GM21717 (cell line): ENCODE results near the gene PNPLA3.

Source experiments
- ATAC-seq: cut with Tn5 transposase; IDR thresholded peaks from one replicate; pipeline ENCODE4 v1.9.1; 2021; ENCODE audit warnings: mild to moderate bottlenecking, moderate library complexity; ENCODE audit not compliant: unreplicated experiment

The PNPLA3 gene, protein sequence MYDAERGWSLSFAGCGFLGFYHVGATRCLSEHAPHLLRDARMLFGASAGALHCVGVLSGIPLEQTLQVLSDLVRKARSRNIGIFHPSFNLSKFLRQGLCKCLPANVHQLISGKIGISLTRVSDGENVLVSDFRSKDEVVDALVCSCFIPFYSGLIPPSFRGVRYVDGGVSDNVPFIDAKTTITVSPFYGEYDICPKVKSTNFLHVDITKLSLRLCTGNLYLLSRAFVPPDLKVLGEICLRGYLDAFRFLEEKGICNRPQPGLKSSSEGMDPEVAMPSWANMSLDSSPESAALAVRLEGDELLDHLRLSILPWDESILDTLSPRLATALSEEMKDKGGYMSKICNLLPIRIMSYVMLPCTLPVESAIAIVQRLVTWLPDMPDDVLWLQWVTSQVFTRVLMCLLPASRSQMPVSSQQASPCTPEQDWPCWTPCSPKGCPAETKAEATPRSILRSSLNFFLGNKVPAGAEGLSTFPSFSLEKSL

DNA sequence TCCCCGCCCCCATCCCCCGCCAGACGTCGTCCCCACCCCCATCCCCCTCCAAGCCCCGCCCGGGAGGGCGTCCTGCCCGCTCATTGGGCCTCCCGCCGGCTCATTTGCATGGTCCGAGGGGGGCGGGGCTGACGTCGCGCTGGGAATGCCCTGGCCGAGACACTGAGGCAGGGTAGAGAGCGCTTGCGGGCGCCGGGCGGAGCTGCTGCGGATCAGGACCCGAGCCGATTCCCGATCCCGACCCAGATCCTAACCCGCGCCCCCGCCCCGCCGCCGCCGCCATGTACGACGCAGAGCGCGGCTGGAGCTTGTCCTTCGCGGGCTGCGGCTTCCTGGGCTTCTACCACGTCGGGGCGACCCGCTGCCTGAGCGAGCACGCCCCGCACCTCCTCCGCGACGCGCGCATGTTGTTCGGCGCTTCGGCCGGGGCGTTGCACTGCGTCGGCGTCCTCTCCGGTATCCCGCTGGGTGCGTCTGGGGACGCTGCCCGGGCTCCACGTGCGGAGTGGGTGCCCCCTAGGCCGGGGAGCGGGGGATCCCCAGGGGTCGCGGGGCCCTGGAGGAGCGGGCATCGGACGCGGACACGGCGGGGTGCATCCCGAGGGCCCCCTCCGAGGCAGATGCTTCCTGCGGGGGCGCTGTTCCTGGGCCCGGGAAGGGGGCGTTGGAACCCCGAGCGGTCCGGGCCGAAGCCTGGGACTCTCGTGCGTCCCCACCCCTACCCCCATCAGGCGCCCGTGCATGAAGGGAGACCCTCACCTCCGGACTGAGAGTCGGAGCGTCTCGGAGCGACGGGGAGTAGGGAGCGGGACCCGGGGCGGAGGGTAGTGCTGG is at the start of gene PNPLA3:
Gene PNPLA3 (plus strand): TSS at position 175 of the 834 bp plus-strand sequence. CDS start 107 bp downstream, at position 282.
- no peak for ATAC-seq

DNA sequence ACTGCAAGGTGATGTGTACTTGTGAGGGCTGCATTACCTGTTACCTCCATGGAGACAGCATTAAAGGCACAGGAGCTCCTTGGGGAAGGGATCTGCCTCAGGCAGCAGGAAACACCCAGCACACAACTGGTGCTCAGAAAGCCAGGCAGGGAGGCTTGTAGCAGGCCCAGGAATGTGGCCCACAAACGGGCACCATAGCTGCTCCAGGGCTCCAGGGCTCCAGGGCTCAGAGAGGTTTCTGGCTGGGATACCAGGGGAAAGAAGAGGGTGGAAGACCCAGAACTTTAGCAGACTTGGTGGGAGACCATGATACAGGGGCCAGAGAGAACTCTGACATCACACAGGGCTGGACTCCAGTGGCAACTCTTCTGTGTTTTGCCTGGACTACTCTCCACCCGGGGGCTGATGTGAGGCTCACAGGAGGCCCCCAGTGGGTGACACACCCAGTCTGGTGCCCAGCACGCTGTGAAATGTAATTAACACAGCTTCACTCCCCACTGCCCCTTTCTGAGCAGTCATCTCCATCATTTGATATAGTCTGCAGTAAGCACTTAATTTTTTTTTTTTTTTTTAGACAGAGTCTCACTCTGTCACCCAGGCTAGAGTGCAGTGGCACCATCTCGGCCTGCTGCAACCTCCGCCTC is 46.6 kb upstream of the PNPLA3 start:
- ATAC-seq: no peak

DNA sequence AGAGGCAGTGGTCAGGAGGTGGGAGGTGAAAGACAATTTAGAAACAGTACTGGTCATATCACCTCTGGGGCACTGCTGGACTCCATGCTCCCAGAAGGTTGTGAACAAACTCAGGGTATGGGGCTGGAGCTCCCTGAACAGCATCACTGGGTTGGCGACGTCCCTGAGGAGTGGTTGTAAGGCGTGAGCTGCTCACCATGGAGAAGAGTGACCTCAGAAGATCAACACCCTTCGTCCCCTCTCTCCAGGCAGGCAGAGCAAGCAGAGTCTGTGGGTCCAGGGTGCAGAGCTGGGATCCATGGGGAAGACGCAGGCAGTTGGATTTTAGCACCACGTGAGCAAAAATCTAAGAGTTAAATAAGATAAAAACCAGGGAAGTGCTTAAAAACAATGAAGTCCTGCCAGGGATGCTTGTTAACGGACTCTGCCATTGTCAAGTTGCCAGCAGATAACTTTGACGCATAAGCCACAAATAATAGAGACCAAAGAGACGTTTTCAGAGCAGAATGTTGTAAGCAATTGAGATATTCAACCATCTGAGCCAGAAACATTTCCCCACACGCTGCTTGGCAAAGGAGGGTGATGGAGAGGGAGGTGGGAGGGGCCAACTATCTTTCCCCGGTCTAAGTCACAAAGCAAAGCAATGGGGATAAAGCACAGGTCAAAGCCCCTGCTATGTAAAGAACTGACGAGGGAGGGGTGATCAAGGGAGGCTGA is 45.4 kb upstream of the PNPLA3 start:
- ATAC-seq: no peak

DNA sequence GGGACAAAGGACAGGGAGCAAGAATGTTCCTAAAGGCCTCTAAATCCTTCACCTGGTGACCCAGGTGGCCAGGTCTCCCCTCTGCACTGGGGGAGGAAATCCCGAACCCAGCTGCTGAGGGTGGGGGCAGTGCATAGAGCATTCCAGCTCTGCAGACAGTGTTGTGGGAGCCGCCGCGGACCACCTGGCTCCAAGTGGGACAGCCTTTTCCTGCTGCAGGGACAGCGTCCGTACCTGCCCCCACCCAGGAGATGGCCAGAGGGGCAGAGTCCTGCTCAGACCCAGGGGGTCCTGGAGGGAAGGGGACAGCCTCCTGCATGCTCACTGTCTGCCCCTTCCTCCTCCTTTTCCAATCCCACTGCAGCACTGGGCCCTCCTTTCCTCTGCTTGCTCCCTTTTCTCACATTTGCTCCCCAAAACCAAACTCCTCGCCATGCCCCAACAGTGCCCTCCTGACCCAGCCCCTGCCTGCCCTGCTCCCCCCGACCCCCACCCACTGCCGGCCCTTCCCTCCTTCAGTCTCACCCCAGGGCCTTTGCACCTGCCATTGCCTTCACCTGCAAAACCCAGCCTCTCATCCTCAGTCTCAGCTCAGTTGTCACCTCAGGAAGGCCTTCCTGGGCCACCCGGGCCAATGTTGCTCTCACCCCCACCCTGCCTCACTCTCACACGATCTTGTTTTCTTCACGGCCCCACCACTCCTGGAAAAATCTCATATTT is 44.6 kb upstream of the PNPLA3 start:
- ATAC-seq: no peak

DNA sequence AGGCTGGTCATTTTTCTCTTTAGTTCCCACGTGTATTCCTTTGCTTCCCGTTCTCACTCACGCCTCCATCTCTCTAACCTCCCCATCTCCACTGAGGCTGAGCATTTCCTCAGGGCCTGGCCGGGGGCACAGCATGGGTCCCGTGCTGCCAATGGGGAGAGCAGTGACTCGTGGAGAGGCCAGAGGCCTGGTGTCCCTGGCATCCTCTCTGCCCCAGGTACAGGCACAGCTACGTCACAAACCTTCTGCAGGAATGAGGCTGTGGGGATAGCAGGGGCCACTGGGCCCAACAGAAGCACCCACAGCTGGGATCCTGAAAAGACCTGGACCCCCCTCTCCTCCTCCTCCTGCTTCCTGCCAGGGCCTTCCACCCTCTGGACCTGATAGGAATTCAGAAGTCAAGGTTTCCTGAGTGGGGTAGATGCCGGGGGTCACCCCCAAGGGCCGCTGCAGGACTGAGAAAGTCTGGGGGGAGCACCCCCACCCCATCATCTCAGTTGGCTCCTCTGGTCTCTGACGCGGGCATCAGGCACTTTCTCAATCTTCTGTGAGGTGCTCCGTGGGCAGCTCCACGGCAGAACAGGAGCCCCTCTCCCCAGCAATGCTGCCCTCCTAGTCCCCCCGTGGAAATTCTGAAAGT is 43.6 kb upstream of the PNPLA3 start:
- no peak for ATAC-seq

DNA sequence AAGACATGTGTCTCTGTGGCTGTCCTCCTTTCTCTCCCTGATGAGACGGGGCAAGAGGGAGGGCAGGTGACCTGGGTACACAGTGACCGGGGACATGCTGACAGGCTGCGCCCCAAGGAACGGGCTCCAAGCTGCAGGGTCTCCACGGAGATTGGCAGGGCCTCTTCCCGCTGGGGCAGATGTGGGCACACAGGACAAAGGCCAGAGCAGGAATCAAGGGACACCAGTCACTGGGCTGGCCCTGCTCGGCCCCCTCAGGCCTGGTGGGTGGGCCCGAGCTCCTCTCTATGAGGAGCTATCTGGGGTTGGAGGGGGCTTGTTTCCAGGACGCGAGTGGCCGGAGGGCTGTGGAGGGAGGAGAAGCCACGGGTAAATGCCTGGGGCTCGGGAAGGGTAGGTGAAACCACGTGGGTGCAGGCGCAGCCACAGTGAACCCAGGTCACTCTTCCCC is 43.0 kb upstream of the PNPLA3 start:
- no peak for ATAC-seq

DNA sequence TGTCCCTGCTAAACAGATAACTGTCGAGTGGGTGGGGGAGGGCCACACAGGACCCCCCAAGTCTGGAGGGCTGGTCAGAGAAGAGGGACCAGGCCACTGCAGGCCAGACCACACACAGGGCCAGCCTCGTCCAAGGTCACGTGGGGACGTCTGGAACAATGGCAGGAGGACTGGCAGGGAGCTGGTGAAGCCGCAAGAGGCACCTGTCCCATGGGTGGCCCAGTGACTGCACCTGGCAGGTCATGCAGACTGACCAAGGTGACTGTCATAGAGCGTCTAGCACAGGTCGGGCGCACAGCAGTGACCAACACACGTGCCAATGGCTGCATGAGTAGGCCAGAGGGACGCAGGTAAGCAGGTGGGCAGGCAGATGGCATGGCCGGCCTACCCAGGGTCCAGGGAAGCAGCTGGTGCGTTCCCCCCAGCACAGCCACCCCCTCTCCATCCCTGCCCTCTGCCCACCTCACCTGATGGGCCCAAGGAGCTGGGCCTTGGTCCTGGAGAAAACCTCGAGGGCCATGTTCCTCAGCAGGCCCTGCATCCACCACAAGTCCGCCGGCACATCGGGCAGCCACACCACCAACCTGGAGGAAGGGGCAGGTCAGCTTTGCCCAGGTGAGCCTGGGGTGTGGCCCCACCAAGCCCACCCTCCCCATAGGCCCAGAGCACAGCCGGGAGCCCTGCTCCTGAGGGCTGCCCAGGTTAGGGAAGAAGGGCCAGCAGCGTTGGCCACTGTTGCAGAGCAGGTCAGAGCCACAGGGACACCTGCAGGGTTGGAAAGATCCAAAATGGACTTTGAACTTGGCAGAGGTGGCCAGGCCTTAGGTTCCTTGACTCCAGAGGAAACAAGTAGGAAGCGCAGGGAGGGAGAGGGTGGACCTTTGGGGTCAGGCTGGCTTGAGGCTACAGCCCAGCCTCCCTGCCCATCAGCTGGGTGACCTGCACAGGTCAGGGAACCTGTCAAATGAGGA is 42.2 kb upstream of the PNPLA3 start:
- no peak for ATAC-seq

DNA sequence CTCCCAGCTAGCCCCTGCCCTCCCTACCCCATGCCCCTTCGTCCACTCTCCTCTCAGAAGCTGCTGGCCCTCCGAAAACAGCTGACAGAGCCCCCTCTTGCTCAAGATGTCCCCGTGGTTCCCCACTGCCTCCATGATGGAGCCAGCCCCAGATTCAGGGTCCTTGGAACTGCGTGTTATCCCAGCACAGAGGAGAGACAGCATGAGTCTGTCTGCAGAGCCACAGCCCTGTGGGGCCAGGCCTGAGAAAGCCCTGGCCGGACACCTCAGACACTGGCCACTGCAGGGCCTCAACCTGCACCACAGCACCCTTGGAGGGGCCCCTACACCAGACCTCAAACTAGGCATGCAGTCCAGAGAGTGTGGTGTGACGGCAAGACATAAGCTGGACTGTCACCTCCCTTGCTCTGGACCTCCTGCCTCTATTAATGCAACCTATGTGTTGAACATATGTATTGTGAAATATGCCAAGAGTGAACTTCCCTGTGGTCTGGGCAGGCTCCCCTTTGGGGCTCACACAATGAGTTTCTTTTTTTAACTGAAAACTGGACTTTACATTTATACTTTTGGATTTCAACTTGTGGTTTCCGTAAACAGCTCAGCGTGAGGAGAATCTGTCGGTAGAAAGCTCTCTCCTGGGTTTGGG is 41.4 kb upstream of the PNPLA3 start:
- ATAC-seq: no peak

DNA sequence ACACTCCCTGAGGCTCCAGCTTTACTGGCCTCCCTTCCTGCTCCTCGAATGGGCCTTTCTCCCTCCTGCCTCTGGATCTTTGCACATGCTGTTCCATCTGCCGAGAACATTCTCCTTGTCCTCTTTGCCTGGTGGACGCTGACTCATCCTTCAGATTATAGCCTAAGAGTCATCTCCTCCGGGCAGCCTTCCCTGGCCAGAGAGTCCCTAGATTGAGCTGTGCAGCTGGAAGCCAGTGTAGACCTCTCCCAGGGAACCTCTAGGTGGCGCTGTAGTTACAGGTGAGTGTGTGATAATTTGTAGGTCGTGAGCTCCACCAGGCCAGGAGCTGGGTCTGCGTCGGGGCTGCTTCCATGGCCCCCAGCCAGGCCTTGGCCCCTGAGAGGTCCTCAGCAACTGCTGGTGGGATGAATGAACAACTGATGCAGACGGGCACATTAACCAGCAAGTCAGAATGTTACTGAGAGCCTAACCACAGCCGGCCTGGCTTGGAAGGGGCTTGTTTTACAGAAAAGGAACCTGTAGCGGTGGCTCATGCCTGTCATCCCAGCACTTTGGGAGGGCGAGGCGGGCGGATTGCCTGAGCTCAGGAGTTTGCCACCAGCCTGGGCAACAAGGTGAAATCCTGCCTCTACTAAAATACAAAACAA is 40.5 kb upstream of the PNPLA3 start:
- ATAC-seq: no peak

DNA sequence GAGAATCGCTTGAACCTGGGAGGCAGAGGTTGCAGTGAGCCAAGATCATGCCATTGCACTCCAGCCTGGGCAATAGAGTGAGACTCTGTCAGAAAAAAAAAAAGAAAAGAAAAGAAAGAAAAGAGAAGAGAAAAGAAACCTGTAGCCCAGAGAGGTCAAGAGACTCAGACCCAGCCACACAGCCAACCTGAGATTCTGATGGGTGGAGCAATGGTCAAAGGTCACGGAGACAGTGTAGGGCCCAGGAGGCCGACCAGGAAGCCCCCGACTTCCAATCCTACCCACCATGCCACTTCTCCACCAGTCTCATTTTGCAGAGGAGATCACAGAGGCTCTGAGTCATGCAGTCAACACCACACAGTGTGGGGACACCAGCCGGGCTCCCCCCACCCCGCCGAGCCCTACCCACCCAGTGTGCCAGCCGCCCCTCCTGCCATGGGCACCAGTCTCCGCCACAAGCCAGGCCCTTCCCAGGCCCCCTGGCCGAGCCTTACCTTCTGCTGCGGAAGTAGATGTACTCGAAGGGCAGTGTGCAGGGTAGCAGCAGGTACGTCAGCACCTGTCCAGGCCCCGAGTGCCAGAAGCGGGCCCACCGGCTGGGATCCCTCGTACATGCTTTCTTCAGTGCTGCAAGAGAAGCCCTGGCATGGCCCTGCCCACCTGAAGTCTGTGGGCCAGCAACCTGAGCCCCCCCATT is 39.7 kb upstream of the PNPLA3 start:
- no peak for ATAC-seq

DNA sequence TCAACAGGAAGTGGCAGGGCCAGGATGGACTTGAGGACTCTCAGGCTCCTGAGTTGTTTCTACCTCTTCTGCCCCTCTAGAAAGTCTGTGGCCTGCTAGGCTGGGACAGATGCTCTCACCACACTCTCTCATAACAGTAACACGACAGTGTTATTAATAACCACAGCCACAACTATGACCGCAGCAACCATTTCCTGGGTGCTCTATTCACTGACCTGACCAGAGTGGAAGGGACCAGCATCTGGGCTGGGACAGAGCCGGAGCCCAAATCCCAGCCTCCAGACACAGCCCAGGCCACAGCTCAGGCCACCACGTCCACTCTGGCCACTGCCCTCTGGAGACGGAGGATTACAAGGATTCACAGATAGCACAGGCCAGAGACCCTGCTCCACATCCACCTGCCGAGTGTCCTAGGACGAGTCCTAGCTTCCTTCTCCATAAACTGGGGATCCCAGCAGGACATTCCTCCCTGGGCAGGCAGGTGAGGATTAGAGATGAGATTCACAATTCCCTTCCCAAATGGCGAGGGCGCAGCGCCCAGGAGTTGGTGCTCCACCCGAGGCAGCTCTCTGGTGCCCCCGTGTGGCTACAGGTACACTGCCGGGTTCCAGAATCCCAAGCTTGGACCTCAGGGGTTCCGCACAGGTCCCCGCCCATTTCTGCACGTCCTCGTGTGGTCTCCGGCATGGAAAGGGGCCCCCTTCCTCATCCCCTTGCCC is 38.8 kb upstream of the PNPLA3 start:
- no peak for ATAC-seq

DNA sequence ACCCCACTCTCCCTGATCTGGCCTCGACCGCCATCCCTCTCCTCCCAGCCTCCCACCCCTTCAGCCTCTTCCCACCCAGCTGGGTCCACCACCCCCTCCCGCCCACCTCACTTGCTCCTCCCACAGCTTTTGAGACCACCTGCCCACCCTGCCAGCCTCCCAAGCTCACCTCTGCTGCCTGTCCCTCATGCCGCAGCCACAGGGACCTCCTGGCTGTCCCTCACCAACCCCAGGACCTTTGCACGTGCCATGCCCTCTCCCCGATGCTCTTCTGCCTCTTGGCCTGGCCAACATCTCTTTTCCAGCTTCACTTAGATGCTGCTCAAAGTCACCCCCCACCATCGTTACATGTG is 38.3 kb upstream of the PNPLA3 start:
- ATAC-seq: no peak

DNA sequence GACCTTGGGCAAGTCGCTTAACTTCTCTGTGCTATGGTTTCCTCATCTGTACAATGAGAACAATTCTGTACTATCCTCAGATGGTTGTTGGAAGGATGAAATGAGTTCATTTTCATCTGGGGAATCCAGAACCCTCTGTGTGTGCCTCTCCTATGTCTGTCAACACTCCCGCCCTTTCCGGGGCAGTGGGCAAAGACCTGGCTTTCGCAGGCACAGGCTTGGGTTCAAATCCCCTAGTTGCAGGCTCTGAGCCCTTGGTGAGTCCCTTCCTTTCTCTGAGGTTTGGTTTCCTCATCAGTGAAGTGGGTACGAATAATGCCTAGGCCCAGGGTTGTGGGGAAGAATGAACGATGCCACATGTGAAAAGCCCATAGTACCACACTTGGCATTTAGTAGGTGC is 37.8 kb upstream of the PNPLA3 start:
- no peak for ATAC-seq

DNA sequence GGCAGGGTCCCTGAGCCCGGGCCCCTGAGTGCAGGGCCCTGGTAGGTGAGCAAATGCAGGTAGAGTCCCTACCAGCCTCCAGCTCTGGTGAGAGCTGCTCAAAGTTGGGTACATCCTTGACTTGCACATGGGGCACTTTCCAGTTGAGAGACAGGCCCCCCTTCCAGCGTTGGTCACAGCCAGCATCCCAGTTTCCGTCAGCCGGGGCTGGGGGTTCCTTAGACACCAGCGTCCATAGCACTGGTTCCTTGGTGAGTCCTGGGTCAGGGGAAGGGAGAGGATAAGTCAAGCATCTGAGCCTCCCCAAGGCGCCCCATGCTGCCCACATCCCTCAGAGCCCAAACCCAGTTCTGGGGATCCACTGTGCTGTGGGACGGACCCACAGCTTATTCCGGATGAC is 37.4 kb upstream of the PNPLA3 start:
- no peak for ATAC-seq

DNA sequence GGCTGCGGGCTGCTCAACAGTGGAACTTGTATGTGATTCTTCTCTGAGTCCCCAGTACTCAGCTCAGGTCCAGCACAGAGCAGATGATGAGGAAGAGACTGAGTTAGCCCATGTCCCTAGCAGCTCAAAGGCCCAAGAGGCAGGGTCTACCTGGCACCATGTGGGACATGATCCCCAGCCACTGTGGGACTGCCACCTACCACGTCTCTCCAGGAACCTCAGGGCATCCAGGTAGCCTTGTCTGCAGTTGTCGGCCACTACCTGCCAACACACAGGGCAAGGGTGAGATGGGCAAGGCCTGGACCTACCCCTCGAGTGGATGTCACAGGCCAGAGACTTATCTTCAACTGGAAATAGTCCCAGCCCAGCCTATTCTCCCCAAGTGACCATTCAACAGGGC is 36.2 kb upstream of the PNPLA3 start:
- ATAC-seq: no peak

DNA sequence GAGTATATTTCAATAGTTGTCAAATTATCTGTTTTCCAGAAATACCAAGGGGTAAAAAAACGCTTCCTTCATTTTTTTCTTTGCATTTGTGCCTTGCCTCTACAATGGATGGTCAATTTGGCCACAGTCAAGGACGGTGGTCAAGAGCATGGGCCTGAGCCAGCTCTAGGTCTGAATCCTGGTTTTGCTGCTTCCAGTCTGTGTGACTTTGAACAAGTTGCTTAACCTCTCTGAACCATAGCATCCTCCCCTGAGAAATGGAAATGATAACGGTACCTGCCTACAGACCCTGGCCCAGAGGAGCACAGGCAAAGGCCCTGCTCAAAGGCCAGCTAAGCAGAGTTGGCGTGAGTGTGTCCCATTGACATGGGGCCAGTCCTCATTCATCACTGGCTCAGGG is 34.9 kb upstream of the PNPLA3 start:
- no peak for ATAC-seq
